ENCODE results near the gene ADGRA3.

Gene ADGRA3

GRCh38 chr4:22514001-22514400, 1.9 kb downstream of the ADGRA3 start:
- in situ Hi-C loops (cut with MboI; ENCODE audit: low sequenced_read_pairs) = no loop called here

DNA sequence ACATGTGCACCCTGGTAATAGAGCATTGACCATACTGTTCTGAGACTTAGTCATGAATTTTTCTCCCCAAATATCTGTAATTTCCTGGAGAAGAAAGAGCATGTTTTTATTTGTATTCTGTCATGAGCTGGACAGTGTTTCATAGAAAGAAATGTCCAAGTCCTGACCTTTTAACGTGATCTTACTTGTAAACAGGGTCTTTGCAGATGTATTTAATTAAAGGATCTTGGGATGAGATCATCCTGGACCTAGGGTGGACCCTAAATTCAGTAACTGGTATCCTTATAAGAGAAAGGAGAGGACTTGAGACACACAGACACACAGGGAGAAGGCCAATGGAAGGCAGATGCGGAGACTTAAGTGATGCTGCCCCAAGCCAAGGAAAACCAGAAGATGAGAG, 3.6 kb downstream of the ADGRA3 start:
- in situ Hi-C loops (cut with MboI; ENCODE audit: low sequenced_read_pairs) = no loop called here

DNA sequence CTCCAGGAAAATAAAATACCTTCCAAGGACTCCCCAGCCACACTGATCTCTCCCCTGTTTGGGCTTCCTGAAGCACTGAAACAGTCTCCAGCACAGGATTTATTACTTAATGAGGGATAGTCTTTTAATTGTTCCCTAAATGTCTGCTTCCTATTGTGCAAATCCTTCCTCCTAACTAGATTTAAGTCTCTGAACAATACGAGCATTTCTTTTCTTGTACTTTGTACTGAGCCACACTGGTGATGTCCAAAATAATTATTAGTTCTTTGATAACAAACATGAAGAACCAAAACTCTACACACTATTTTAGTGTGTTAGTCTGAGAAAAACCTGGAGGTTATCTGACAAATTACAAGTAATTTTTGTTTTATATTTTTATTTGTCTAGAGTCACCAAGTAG, 5.1 kb downstream of the ADGRA3 start:
- in situ Hi-C loops (cut with MboI; ENCODE audit: low sequenced_read_pairs) = no loop called here

DNA sequence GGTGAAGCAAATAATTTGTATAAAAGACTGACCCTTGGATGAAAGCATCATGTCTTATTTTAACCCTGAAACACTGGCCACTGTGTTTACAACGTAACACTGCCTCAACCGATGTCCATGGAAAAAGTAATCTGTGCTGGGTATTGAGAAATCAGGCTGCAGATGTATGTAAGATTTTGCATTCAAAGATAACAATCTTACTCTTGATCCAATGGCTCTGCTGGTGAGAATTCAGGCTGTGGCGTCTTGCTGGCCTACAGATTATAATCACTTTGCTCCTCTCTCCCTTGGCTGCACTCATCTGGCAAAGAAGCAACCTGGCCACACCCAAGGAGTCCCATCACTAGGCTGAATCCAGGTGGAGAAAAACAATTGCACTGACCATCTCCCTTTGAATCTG, 7.5 kb downstream of the ADGRA3 start:
- in situ Hi-C loops (cut with MboI; ENCODE audit: low sequenced_read_pairs) = no loop called here

- in situ Hi-C loops (cut with MboI; ENCODE audit: low sequenced_read_pairs) = no loop called here
These were observed 10.9 kb downstream of the ADGRA3 start for GRCh38 chr4:22504922-22505321.

- in situ Hi-C loops (cut with MboI; ENCODE audit: low sequenced_read_pairs) = no loop called here
These were observed 11.4 kb downstream of the ADGRA3 start for GRCh38 chr4:22504447-22504846.

DNA sequence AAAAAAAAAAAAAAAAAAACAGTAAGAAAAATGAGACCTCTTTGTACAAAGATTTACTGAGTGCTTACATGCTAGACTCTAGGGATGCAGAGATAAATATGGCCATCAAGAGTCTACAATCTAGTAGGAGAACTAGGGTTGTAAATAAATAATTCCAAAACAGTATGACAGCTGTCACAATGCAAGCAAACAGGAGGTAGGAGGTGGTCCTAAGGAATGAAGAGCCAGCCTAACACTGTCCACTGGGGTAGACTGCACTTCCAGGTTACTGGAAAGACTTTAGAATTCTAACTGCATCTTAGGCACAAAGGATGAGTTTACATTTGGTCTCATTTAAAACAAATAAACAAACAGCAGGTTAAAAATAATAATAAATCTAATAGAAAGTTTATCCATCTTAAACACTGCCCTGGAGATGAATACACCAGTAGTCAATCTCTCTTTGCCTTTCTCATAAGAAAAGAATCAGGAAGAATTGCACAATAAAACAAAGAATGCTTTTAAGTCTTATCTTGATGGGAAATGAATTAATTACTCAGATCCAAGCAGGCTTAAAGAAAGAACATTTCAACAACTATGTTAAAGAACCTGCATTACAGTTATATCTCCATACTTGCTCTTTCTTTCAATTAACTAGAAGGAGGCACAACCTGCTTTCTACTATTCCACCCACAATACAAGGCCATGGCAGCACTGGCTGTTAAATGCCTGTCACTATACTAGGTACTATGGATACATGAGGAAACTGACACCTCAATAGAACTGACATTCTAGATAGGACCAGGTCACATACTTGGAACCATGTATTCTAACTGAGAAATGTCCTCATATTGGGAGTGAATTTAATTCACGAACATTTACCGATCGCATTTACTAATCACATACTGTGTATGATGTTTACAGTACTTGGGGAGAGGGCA, 12.7 kb downstream of the ADGRA3 start:
- in situ Hi-C loops (cut with MboI; ENCODE audit: low sequenced_read_pairs) = no loop called here

DNA sequence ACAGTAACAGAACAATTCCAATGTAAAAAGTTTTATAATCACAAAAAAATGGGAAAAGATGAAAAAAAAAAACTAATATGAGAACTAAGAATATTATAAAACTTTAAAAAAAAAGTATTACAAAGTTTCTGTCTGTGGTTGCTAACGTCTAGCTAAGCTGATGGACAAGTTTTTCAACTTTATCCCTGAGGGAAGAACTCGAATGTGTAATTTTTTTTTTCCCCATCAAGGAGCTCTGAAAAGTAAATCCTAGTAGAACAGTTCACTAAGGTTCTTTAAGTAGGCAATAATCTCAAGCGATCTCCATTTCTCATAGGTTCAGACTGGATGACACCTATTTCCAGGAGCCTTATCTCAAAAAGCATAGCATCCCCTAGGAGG, 14.2 kb downstream of the ADGRA3 start:
- in situ Hi-C loops (cut with MboI; ENCODE audit: low sequenced_read_pairs) = no loop called here

GRCh38 chr4:22500831-22501714, 14.8 kb downstream of the ADGRA3 start:
- in situ Hi-C loops (cut with MboI; ENCODE audit: low sequenced_read_pairs) = no loop called here

DNA sequence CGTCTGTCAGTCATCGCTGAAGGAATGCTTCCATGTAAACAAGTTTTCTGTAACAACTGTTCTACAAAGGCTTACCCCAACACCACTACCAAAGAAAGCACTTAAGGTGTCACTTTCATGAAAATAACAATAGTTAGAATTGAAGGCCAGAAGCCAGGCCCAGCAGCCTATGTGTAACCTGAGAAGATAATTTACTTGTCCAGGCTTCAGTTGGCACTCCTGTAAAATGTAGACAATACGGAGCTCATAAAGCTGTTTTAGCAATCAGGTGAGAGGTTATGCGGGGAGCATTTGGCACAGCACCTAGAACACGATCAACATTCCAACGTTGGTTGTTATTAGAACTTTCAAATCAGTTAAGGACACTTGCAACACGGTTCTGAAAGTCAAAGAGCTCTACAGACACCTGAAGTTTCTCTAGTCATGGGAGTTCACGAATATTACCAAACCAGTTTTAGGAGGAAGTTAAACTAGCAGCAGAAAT, 15.7 kb downstream of the ADGRA3 start:
- in situ Hi-C loops (cut with MboI; ENCODE audit: low sequenced_read_pairs) = no loop called here

GRCh38 chr4:22498866-22499265, 17.0 kb downstream of the ADGRA3 start:
- in situ Hi-C loops (cut with MboI; ENCODE audit: low sequenced_read_pairs) = no loop called here

GRCh38 chr4:22496165-22496813, 19.6 kb downstream of the ADGRA3 start:
- in situ Hi-C loops (cut with MboI; ENCODE audit: low sequenced_read_pairs) = no loop called here

- in situ Hi-C loops (cut with MboI; ENCODE audit: low sequenced_read_pairs) = no loop called here
These were observed 22.3 kb downstream of the ADGRA3 start for GRCh38 chr4:22493523-22493922.

- in situ Hi-C loops (cut with MboI; ENCODE audit: low sequenced_read_pairs) = no loop called here
These were observed 22.9 kb downstream of the ADGRA3 start for GRCh38 chr4:22492987-22493386.

- in situ Hi-C loops (cut with MboI; ENCODE audit: low sequenced_read_pairs) = no loop called here
These were observed 23.9 kb downstream of the ADGRA3 start for GRCh38 chr4:22491939-22492338.

- in situ Hi-C loops (cut with MboI; ENCODE audit: low sequenced_read_pairs) = no loop called here
These were observed 25.0 kb downstream of the ADGRA3 start for GRCh38 chr4:22490718-22491315.

GRCh38 chr4:22488106-22488505, 27.8 kb downstream of the ADGRA3 start:
- in situ Hi-C loops (cut with MboI; ENCODE audit: low sequenced_read_pairs) = no loop called here

DNA sequence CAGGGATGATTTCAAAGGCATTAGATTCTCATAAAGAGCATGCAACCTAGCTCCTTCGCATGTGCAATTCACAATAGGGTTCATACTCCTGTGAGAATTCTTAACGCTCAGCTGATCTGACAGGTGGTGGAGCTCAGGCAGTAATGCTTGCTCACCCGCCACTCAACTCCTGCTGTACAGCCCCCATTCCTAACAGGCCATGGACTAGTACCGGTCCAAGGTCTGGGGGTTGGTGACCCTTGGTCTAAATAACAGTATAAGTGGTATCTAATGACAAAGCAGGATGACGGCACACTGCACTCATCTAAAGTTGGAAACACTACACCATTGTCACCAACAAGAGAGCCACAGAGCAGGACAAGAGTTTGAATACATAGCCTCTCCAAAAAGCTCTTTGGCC, 28.5 kb downstream of the ADGRA3 start:
- in situ Hi-C loops (cut with MboI; ENCODE audit: low sequenced_read_pairs) = no loop called here

GRCh38 chr4:22486276-22486675, 29.6 kb downstream of the ADGRA3 start:
- in situ Hi-C loops (cut with MboI; ENCODE audit: low sequenced_read_pairs) = no loop called here

- in situ Hi-C loops (cut with MboI; ENCODE audit: low sequenced_read_pairs) = no loop called here
These were observed 30.1 kb downstream of the ADGRA3 start for GRCh38 chr4:22485737-22486136.

DNA sequence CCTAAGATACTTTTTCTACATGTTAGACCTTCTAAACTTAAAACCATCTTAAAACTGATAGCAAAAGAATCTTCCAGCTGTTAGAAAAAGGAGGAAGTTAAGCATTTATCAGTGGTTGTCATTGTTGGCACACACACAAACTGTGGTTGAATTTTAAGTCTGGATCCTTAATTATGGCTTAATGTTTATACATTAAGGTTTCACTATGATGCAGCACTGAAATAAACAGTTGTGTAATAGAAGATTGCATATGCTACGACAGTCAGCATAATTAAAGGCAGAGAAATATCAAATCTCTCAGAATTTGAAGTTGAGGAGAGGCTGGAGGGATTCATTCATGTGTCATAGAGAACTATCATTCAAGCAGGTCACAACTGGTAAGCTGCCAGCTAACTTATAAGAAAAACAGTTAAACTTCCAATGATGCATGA, 32.3 kb downstream of the ADGRA3 start:
- in situ Hi-C loops (cut with MboI; ENCODE audit: low sequenced_read_pairs) = no loop called here

All from hTERT RPE-1 (cell line).